IMR-90 (cell line): ENCODE data around the gene SDC4. TPM values are rescaled to one million over a fixed set of nuclear protein-coding genes. Genes with fewer than 3 reads are reported as not detected.

Experiments
- ATAC-seq: fragments of 200-7000 bp; cut with Tn5 transposase; 2 replicates; pipeline ENCODE4 v1.9.1; 2020; ENCODE audit warnings: low read depth, mild to moderate bottlenecking, moderate library complexity
- BruUV-seq: library from RNA; stranded (reverse); fragments of 400-500 nt; replicated peaks from 2 replicates; lab custom pipeline; 2021; lab: Mats Ljungman, UMichigan
- CTCF ChIA-PET: fragments of 300-600 bp; formaldehyde crosslinking; extraction: SDS; loops from one replicate; lab custom pipeline; 2021; ENCODE audit warnings: antibody characterized with exemption; lab: Yijun Ruan, JAX
- POLR2A ChIA-PET: fragments of 300-600 bp; sonication (Branson Sonifier 250); formaldehyde crosslinking; loops from one replicate; lab custom pipeline; 2022; ENCODE audit warnings: antibody characterized with exemption; ENCODE audit not compliant: unreplicated experiment; lab: Charles Lee
- DNase-seq: peaks from one replicate; pipeline ENCODE4 v3.0.0; 2013
- H2AFZ ChIP-seq: replicated peaks from 2 replicates; pipeline ENCODE3; 2013; ENCODE audit warnings: low read length, mild to moderate bottlenecking; ENCODE audit not compliant: poor library complexity
- H2AK5ac ChIP-seq: 2 replicates; pipeline ENCODE4 v1.6.1; 2013; ENCODE audit warnings: low read depth, low read length, inconsistent platforms
- H2AK9ac ChIP-seq: replicated peaks from 2 replicates; pipeline ENCODE3; 2013; ENCODE audit warnings: mild to moderate bottlenecking, low read depth, low read length, moderate library complexity; ENCODE audit not compliant: poor library complexity
- H2BK120ac ChIP-seq: 2 replicates; pipeline ENCODE4 v1.6.1; 2013; ENCODE audit warnings: low read depth, low read length, inconsistent platforms
- H2BK15ac ChIP-seq: 3 replicates; pipeline ENCODE4 v1.6.1; 2013; ENCODE audit warnings: low read depth, low read length, inconsistent platforms
- H2BK20ac ChIP-seq: 2 replicates; pipeline ENCODE4 v1.6.1; 2013; ENCODE audit warnings: low read depth, mild to moderate bottlenecking, inconsistent platforms, low read length, moderate library complexity
- H2BK5ac ChIP-seq: 2 replicates; pipeline ENCODE4 v1.6.1; 2013; ENCODE audit warnings: mild to moderate bottlenecking, low read depth, low read length, inconsistent platforms; ENCODE audit not compliant: poor library complexity, severe bottlenecking
- H3K14ac ChIP-seq: replicated peaks from 2 replicates; pipeline ENCODE4 v1.6.1; 2013; ENCODE audit warnings: low read depth, low read length, inconsistent platforms
- H3K18ac ChIP-seq: 2 replicates; pipeline ENCODE4 v1.6.1; 2013; ENCODE audit warnings: low read depth, low read length, control low read depth
- H3K23ac ChIP-seq: 2 replicates; pipeline ENCODE4 v1.6.1; 2013; ENCODE audit warnings: low read depth, low read length, inconsistent platforms
- H3K27ac ChIP-seq: 2 replicates; pipeline ENCODE4 v1.5.1; 2013; ENCODE audit warnings: mild to moderate bottlenecking, control low read depth, low read length; ENCODE audit not compliant: insufficient read depth
- H3K27me3 ChIP-seq: 2 replicates; pipeline ENCODE4 v1.6.1; 2013; ENCODE audit warnings: low read length; ENCODE audit not compliant: control insufficient read depth, insufficient read depth
- H3K36me3 ChIP-seq: 2 replicates; pipeline ENCODE4 v1.6.1; 2013; ENCODE audit warnings: low read length, mixed read lengths; ENCODE audit not compliant: control insufficient read depth, insufficient read depth
- H3K4ac ChIP-seq: 2 replicates; pipeline ENCODE4 v1.6.1; 2013; ENCODE audit warnings: low read depth, low read length, inconsistent platforms
- H3K4me1 ChIP-seq: 2 replicates; pipeline ENCODE4 v1.6.1; 2013; ENCODE audit warnings: low read length, mixed read lengths; ENCODE audit not compliant: control insufficient read depth, insufficient read depth
- H3K4me2 ChIP-seq: 2 replicates; pipeline ENCODE4 v1.6.1; 2013; ENCODE audit warnings: low read depth, mild to moderate bottlenecking, control low read depth, low read length, moderate library complexity
- H3K4me3 ChIP-seq: 2 replicates; pipeline ENCODE4 v1.5.1; 2013; ENCODE audit warnings: low read depth, mild to moderate bottlenecking, control low read depth, low read length, moderate library complexity; ENCODE audit not compliant: insufficient read depth
- H3K56ac ChIP-seq: 2 replicates; pipeline ENCODE4 v1.6.1; 2013; ENCODE audit warnings: low read length, inconsistent platforms; ENCODE audit not compliant: insufficient read depth; ENCODE audit errors: extremely low read depth
- H3K79me1 ChIP-seq, 2 experiments: 2 replicates each; pipeline ENCODE4 v1.6.1; 2013; ENCODE audit warnings: low read length in 2 of 2, inconsistent platforms in 1 of 2, low read depth in 1 of 2
- H3K9ac ChIP-seq: 2 replicates; pipeline ENCODE4 v1.6.1; 2013; ENCODE audit warnings: low read depth, low read length, control low read depth
- H3K9me1 ChIP-seq: 2 replicates; pipeline ENCODE4 v1.6.1; 2013; ENCODE audit warnings: low read length, inconsistent platforms; ENCODE audit not compliant: insufficient read depth
- H3K9me3 ChIP-seq: 2 replicates; pipeline ENCODE4 v1.6.1; 2013; ENCODE audit warnings: low read length; ENCODE audit not compliant: control insufficient read depth, insufficient read depth
- H4K20me1 ChIP-seq: 2 replicates; pipeline ENCODE4 v1.6.1; 2013; ENCODE audit warnings: low read length, inconsistent platforms; ENCODE audit not compliant: insufficient read depth
- H4K5ac ChIP-seq: 2 replicates; pipeline ENCODE4 v1.6.1; 2013; ENCODE audit warnings: mild to moderate bottlenecking, low read depth, low read length, control low read depth
- H4K8ac ChIP-seq, 2 experiments: 2 replicates each; pipeline ENCODE4 v1.6.1; 2013; ENCODE audit warnings: low read depth in 2 of 2, low read length in 2 of 2, control low read depth in 1 of 2, inconsistent platforms in 1 of 2
- H4K91ac ChIP-seq: 2 replicates; pipeline ENCODE4 v1.6.1; 2013; ENCODE audit warnings: low read depth, low read length, inconsistent platforms; ENCODE audit not compliant: insufficient read depth
- BHLHE40 ChIP-seq: fragments of 150-350 bp; IDR thresholded peaks from 2 replicates; pipeline ENCODE4 v1.6.1; 2016; ENCODE audit warnings: mild to moderate bottlenecking, low read depth, low read length
- MAFK ChIP-seq: IDR thresholded peaks from 2 replicates; pipeline ENCODE4 v1.6.1; 2012; ENCODE audit warnings: low read depth, low read length, improper control_type of control experiment
- POLR2A ChIP-seq: IDR thresholded peaks from 2 replicates; pipeline ENCODE4 v1.6.1; 2012; ENCODE audit warnings: mild to moderate bottlenecking, low read depth, low read length
- WGBS, 2 experiments: methylation state at CpG; one replicate each; pipeline versions ENCODE4 v1.1.5 to v1.1.7; 2013; ENCODE audit warnings: missing lambda C conversion rate in 2 of 2; ENCODE audit not compliant: insufficient read length in 1 of 2; ENCODE audit errors: extremely low coverage in 2 of 2; 5-methylcytosine and 5-hydroxymethylcytosine counted together
- dilution Hi-C: fragments of 300-500 bp; cut with HindIII; formaldehyde crosslinking; loops from one replicate; pipeline ENCODE4 v1.14.3; 2018; ENCODE audit warnings: low sequenced_read_pairs; ENCODE audit not compliant: unreplicated experiment
- in situ Hi-C: fragments of 300-500 bp; cut with MboI; formaldehyde crosslinking; loops from 3 replicates; pipeline ENCODE4 v1.14.3; 2019; ENCODE audit warnings: low sequenced_read_pairs, inconsistent platforms, mixed read lengths
- intact Hi-C: fragments of 100-400 bp; cut with micrococcal nuclease; formaldehyde crosslinking; loops from 2 replicates; pipeline ENCODE4 v1.10.0; 2022
- polyA plus RNA-seq, 3 experiments: library from polyadenylated mRNA; depleted of rRNA; stranded (reverse); fragments of >200 nt; gene quantifications; 2 replicates each; pipeline ENCODE4 v1.2.3, GENCODE V29; 2012; ENCODE audit warnings: low replicate concordance in 1 of 3
- total RNA-seq: library from RNA; depleted of rRNA; stranded (reverse); fragments of >200 nt; gene quantifications from 2 replicates; pipeline ENCODE4 v1.2.3, GENCODE V29; 2012
- TF ChIP-seq, protein P1 (sequence below): conservative IDR thresholded peaks from 2 replicates; pipeline ENCODE4 v1.5.1; 2012; ENCODE audit warnings: mild to moderate bottlenecking, low read depth, low read length, improper control_type of control experiment
- TF ChIP-seq, protein P2 (sequence below): fragments of 150-350 bp; IDR thresholded peaks from 2 replicates; pipeline ENCODE4 v1.6.1; 2017; ENCODE audit warnings: mild to moderate bottlenecking, antibody characterized with exemption, low read length, low read depth
- TF ChIP-seq, protein P3 (sequence below): fragments of 150-350 bp; IDR thresholded peaks from 2 replicates; pipeline ENCODE4 v1.6.1; 2016; ENCODE audit warnings: low read depth, mild to moderate bottlenecking, low read length, moderate library complexity, borderline replicate concordance

Gene SDC4
- total and polyA plus RNA-seq, 2 of the 4 experiments (the other 2 are of a cell fraction): 203 to 265 TPM

DNA sequence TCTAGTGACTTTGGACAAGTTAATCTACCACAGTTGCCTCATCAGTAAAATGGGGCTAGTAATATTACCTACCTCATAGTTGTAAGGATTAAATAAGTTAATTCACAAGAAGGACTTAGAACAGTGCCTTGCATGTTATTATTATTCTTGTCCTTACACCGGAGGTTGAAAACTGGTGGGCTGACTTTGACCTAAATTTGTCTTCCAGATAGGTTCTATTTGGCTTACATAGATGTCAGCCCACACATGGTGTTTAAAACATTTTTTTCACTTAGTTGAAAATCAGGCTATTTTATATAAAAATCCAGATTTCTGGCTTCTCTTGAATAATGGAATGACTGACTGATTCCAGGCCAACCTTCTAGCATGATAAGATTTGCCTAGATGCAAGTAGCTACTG is 18.0 kb upstream of the SDC4 start:
- no CpG with 5 or more reads among the region's 1 CpG for WGBS, 2 experiments
- H3K23ac ChIP-seq: no peak overlapping the region
- intact Hi-C loops: no loop called here
- no peak overlapping the region for H3K14ac ChIP-seq
- DNase-seq: no peak
- no peak overlapping the region for H4K8ac ChIP-seq
- no peak overlapping the region for H3K4me2 ChIP-seq
- H2AFZ ChIP-seq: no peak overlapping the region
- TF ChIP-seq, protein P1, sequence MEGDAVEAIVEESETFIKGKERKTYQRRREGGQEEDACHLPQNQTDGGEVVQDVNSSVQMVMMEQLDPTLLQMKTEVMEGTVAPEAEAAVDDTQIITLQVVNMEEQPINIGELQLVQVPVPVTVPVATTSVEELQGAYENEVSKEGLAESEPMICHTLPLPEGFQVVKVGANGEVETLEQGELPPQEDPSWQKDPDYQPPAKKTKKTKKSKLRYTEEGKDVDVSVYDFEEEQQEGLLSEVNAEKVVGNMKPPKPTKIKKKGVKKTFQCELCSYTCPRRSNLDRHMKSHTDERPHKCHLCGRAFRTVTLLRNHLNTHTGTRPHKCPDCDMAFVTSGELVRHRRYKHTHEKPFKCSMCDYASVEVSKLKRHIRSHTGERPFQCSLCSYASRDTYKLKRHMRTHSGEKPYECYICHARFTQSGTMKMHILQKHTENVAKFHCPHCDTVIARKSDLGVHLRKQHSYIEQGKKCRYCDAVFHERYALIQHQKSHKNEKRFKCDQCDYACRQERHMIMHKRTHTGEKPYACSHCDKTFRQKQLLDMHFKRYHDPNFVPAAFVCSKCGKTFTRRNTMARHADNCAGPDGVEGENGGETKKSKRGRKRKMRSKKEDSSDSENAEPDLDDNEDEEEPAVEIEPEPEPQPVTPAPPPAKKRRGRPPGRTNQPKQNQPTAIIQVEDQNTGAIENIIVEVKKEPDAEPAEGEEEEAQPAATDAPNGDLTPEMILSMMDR: no peak
- no peak for TF ChIP-seq POLR2A
- TF ChIP-seq, protein P2, sequence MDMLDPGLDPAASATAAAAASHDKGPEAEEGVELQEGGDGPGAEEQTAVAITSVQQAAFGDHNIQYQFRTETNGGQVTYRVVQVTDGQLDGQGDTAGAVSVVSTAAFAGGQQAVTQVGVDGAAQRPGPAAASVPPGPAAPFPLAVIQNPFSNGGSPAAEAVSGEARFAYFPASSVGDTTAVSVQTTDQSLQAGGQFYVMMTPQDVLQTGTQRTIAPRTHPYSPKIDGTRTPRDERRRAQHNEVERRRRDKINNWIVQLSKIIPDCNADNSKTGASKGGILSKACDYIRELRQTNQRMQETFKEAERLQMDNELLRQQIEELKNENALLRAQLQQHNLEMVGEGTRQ: no peak
- TF ChIP-seq, protein P3, sequence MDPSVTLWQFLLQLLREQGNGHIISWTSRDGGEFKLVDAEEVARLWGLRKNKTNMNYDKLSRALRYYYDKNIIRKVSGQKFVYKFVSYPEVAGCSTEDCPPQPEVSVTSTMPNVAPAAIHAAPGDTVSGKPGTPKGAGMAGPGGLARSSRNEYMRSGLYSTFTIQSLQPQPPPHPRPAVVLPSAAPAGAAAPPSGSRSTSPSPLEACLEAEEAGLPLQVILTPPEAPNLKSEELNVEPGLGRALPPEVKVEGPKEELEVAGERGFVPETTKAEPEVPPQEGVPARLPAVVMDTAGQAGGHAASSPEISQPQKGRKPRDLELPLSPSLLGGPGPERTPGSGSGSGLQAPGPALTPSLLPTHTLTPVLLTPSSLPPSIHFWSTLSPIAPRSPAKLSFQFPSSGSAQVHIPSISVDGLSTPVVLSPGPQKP: no peak
- no peak for TF ChIP-seq MAFK
- no peak for TF ChIP-seq BHLHE40
- no peaks in the 10 kb centered on the region for H3K9me3 ChIP-seq
- ATAC-seq: no peak
- no peak overlapping the region for H2AK5ac ChIP-seq
- H3K79me1 ChIP-seq: peaks cover 9 to 39% of the 10 kb centered on the region in 2 experiments
- no peak overlapping the region for H2AK9ac ChIP-seq
- no TSS peak for BruUV-seq
- ChIA-PET CTCF (no interaction called here), POLR2A (no interaction called here)
- H4K20me1 ChIP-seq: no peaks in the 10 kb centered on the region
- no peak overlapping the region for H4K91ac ChIP-seq
- H3K9ac ChIP-seq: no peak overlapping the region
- dilution Hi-C loops: no loop called here
- H2BK20ac ChIP-seq: no peak overlapping the region
- no peak overlapping the region for H4K5ac ChIP-seq
- 0 out of 2 replicates have a peak, but pooled peaks cover 3% of the 10 kb centered on the region for H3K4me1 ChIP-seq
- no peak overlapping the region for H3K4me3 ChIP-seq
- H3K18ac ChIP-seq: no peak overlapping the region
- no peaks in the 10 kb centered on the region for H3K27me3 ChIP-seq
- H3K27ac ChIP-seq: no peak overlapping the region
- no peak overlapping the region for H2BK120ac ChIP-seq
- H3K9me1 ChIP-seq: peaks cover 4% of the 10 kb centered on the region; the same call in 1 of the 2 replicates
- in situ Hi-C loops: no loop called here
- no peak overlapping the region for H3K56ac ChIP-seq
- peaks cover 19% of the 10 kb centered on the region for H3K36me3 ChIP-seq
- no peak overlapping the region for H2BK5ac ChIP-seq
- H2BK15ac ChIP-seq: no peak overlapping the region
- H3K4ac ChIP-seq: no peak overlapping the region
